Naive B cell (primary cell): Measurements from ENCODE around the gene MPHOSPH9. TPM values are rescaled to one million over a fixed set of nuclear protein-coding genes. Genes with fewer than 3 reads are reported as not detected.
A peak's percentile ranks its signal among the peaks of the same experiment; 100 is the strongest.

Experiments
- ATAC-seq, 2 donors: fragments of 150-1000 bp; cut with Tn5 transposase; 2 replicates each; pipeline ENCODE4 v1.10.0; 2021; ENCODE audit warnings: low read depth in 2 of 2, mild to moderate bottlenecking in 2 of 2, moderate library complexity in 2 of 2
- DNase-seq: peaks from one replicate; pipeline ENCODE4 v3.0.0; 2022
- H3K27ac Mint-ChIP-seq, 6 donors: one replicate each; pipeline ENCODE4 v1.8.0; 2020 to 2022; ENCODE audit warnings: mild to moderate bottlenecking in 6 of 6, mixed read lengths in 6 of 6, moderate library complexity in 5 of 6, inconsistent platforms in 2 of 6
- H3K27me3 Mint-ChIP-seq, 3 donors: one replicate each; pipeline ENCODE4 v1.8.0; 2021 to 2022; ENCODE audit warnings: mixed read lengths in 3 of 3, mild to moderate bottlenecking in 1 of 3
- H3K36me3 Mint-ChIP-seq, 2 donors: one replicate each; pipeline ENCODE4 v1.8.0; 2020 to 2022; ENCODE audit warnings: mixed read lengths in 2 of 2, inconsistent platforms in 1 of 2, mild to moderate bottlenecking in 1 of 2
- H3K4me1 Mint-ChIP-seq, 3 donors: one replicate each; pipeline ENCODE4 v1.8.0; 2020 to 2022; ENCODE audit warnings: mixed read lengths in 3 of 3, inconsistent platforms in 1 of 3, mild to moderate bottlenecking in 1 of 3, moderate library complexity in 1 of 3
- H3K4me3 Mint-ChIP-seq, 8 donors: one replicate each; pipeline ENCODE4 v1.8.0; 2020 to 2022; ENCODE audit warnings: mild to moderate bottlenecking in 8 of 8, mixed read lengths in 8 of 8, moderate library complexity in 8 of 8, inconsistent platforms in 2 of 8
- H3K9me3 Mint-ChIP-seq, 7 donors: one replicate each; pipeline ENCODE4 v1.8.0; 2020 to 2022; ENCODE audit warnings: mixed read lengths in 7 of 7, mild to moderate bottlenecking in 5 of 7, inconsistent platforms in 2 of 7, moderate library complexity in 1 of 7
- polyA plus RNA-seq, 6 donors: library from polyadenylated mRNA; unstranded; fragments of 300-500 nt; fragmentation: Illumina TruSeq; gene quantifications; one replicate each; pipeline ENCODE4 v1.2.3, GENCODE V29; 2021; ENCODE audit warnings: low read depth in 6 of 6

MPHOSPH9 gene
- polyA plus RNA-seq, result 10 to 100 TPM; 20.2 to 33.6 (median 28.6) TPM

- Mint-ChIP-seq H3K4me1 (peaks cover 40 to 69% (median 65%) of the 10 kb centered on the region in 3 donors), H3K27me3 (no peaks in the 10 kb centered on the region), H3K36me3 (peaks cover 0 to 5% of the 10 kb centered on the region in 2 donors), H3K9me3 (no peaks in the 10 kb centered on the region), H3K27ac (peak within 1 kb of the TSS; percentile 96 to 99 (median 99)), H3K4me3 (peak within 1 kb of the TSS; percentile 90 to 100 (median 100))
- peak; percentile 85 to 87 for ATAC-seq
- peak; percentile 100 for DNase-seq
Measured at GRCh38 chr12:123232807-123233504, at the start of gene MPHOSPH9, which contains the start of gene MTRFR. TSS of gene MPHOSPH9 (minus strand) at chr12:123233141. CDS start at chr12:123230364, 2,777 bp downstream. TSS of gene MTRFR (plus strand) at chr12:123233436. CDS start at chr12:123253675, 20,239 bp downstream.

- Mint-ChIP-seq H3K27ac (peak overlapping the region in 1 of 6 donors; percentile 77), H3K4me1 (peaks cover 7 to 13% (median 7%) of the 10 kb centered on the region in 3 donors), H3K4me3 (no peak overlapping the region), H3K36me3 (no peaks in the 10 kb centered on the region), H3K27me3 (no peaks in the 10 kb centered on the region), H3K9me3 (no peaks in the 10 kb centered on the region)
- ATAC-seq, result no peak
- DNase-seq, result no peak
Measured at GRCh38 chr12:123282111-123282510, 49.2 kb upstream of the MPHOSPH9 start.

- ATAC-seq (no peak), DNase-seq (no peak)
- H3K27me3 Mint-ChIP-seq, result no peaks in the 10 kb centered on the region
- H3K4me1 Mint-ChIP-seq, result peaks cover 7 to 13% (median 7%) of the 10 kb centered on the region in 3 donors
- H3K36me3 Mint-ChIP-seq, result no peaks in the 10 kb centered on the region
- peak overlapping the region in 1 of 6 donors; percentile 2 for H3K27ac Mint-ChIP-seq
- H3K4me3 Mint-ChIP-seq, result no peak overlapping the region
- no peaks in the 10 kb centered on the region for H3K9me3 Mint-ChIP-seq
Measured at GRCh38 chr12:123280971-123281370, 48.0 kb upstream of the MPHOSPH9 start.

- peaks cover 7 to 13% (median 7%) of the 10 kb centered on the region in 3 donors for H3K4me1 Mint-ChIP-seq
- H3K9me3 Mint-ChIP-seq, result no peaks in the 10 kb centered on the region
- H3K27me3 Mint-ChIP-seq, result no peaks in the 10 kb centered on the region
- H3K36me3 Mint-ChIP-seq, result no peaks in the 10 kb centered on the region
- H3K4me3 Mint-ChIP-seq, result peak overlapping the region in 1 of 8 donors; percentile 14
- peak; percentile 96 to 98 for ATAC-seq
- DNase-seq, result peak; percentile 53
- peak overlapping the region in 5 of 6 donors; percentile 3 to 93 (median 89) for H3K27ac Mint-ChIP-seq
Measured at GRCh38 chr12:123278101-123278627, 45.2 kb upstream of the MPHOSPH9 start.

- ATAC-seq, result no peak
- H3K4me3 Mint-ChIP-seq, result peak overlapping the region in 7 of 8 donors; percentile 15 to 90 (median 77)
- peak overlapping the region in 2 of 6 donors; percentile 51 to 56 for H3K27ac Mint-ChIP-seq
- DNase-seq, result no peak
- no peaks in the 10 kb centered on the region for H3K27me3 Mint-ChIP-seq
- H3K36me3 Mint-ChIP-seq, result no peaks in the 10 kb centered on the region
- no peaks in the 10 kb centered on the region for H3K9me3 Mint-ChIP-seq
- peaks cover 20 to 32% (median 28%) of the 10 kb centered on the region in 3 donors for H3K4me1 Mint-ChIP-seq
Measured at GRCh38 chr12:123273166-123273565, 40.2 kb upstream of the MPHOSPH9 start.

GRCh38 chr12:123271001-123271668 is 38.2 kb upstream of the MPHOSPH9 start:
- DNase-seq (peak; percentile 69), ATAC-seq (peak; percentile 70 to 75)
- peak overlapping the region in 1 of 8 donors; percentile 85 for H3K4me3 Mint-ChIP-seq
- H3K27me3 Mint-ChIP-seq, result no peaks in the 10 kb centered on the region
- H3K36me3 Mint-ChIP-seq, result no peaks in the 10 kb centered on the region
- H3K4me1 Mint-ChIP-seq, result peaks cover 25 to 38% (median 30%) of the 10 kb centered on the region in 3 donors
- H3K9me3 Mint-ChIP-seq, result no peaks in the 10 kb centered on the region
- H3K27ac Mint-ChIP-seq, result no peak overlapping the region

GRCh38 chr12:123270214-123271000 is 37.5 kb upstream of the MPHOSPH9 start:
- ATAC-seq, result no peak

GRCh38 chr12:123269896-123270213 is 36.9 kb upstream of the MPHOSPH9 start:
- Mint-ChIP-seq H3K36me3 (no peaks in the 10 kb centered on the region), H3K4me1 (peaks cover 25 to 38% (median 30%) of the 10 kb centered on the region in 3 donors), H3K27me3 (no peaks in the 10 kb centered on the region), H3K27ac (peak overlapping the region in 4 of 6 donors; percentile 33 to 79 (median 54)), H3K4me3 (peak overlapping the region; percentile 77 to 94 (median 86)), H3K9me3 (no peaks in the 10 kb centered on the region)
- ATAC-seq (peak; percentile 10 to 22), DNase-seq (peak; percentile 15)

More at GRCh38 chr12:123270214-123271000, 37.5 kb upstream of the MPHOSPH9 start:
- H3K27me3 Mint-ChIP-seq, result no peaks in the 10 kb centered on the region
- H3K9me3 Mint-ChIP-seq, result no peaks in the 10 kb centered on the region
- H3K4me3 Mint-ChIP-seq, result peak overlapping the region; percentile 77 to 94 (median 86)
- H3K36me3 Mint-ChIP-seq, result no peaks in the 10 kb centered on the region
- no peak for DNase-seq
- H3K4me1 Mint-ChIP-seq, result peaks cover 25 to 38% (median 30%) of the 10 kb centered on the region in 3 donors
- H3K27ac Mint-ChIP-seq, result peak overlapping the region in 3 of 6 donors; percentile 33 to 79 (median 74)

GRCh38 chr12:123269395-123269892 is 36.5 kb upstream of the MPHOSPH9 start:
- H3K27me3 Mint-ChIP-seq, result no peaks in the 10 kb centered on the region
- H3K4me3 Mint-ChIP-seq, result peak overlapping the region; percentile 77 to 94 (median 86)
- H3K9me3 Mint-ChIP-seq, result no peaks in the 10 kb centered on the region
- DNase-seq, result peak; percentile 43
- ATAC-seq, result peak; percentile 49 to 52
- H3K27ac Mint-ChIP-seq, result peak overlapping the region in 4 of 6 donors; percentile 33 to 68 (median 52)
- peaks cover 25 to 38% (median 30%) of the 10 kb centered on the region in 3 donors for H3K4me1 Mint-ChIP-seq
- no peaks in the 10 kb centered on the region for H3K36me3 Mint-ChIP-seq

- H3K36me3 Mint-ChIP-seq, result no peaks in the 10 kb centered on the region
Measured at GRCh38 chr12:123268850-123269249, 35.9 kb upstream of the MPHOSPH9 start.

GRCh38 chr12:123267991-123268843 is 35.3 kb upstream of the MPHOSPH9 start:
- Mint-ChIP-seq H3K27ac (peak overlapping the region in 3 of 6 donors; percentile 75 to 86 (median 75)), H3K36me3 (no peaks in the 10 kb centered on the region)

More at GRCh38 chr12:123268850-123269249, 35.9 kb upstream of the MPHOSPH9 start:
- H3K9me3 Mint-ChIP-seq, result no peaks in the 10 kb centered on the region
- peak overlapping the region in 1 of 6 donors; percentile 59 for H3K27ac Mint-ChIP-seq
- peak overlapping the region; percentile 77 to 92 (median 86) for H3K4me3 Mint-ChIP-seq
- peaks cover 25 to 38% (median 30%) of the 10 kb centered on the region in 3 donors for H3K4me1 Mint-ChIP-seq
- no peak for DNase-seq
- ATAC-seq, result no peak
- H3K27me3 Mint-ChIP-seq, result no peaks in the 10 kb centered on the region

More at GRCh38 chr12:123267991-123268843, 35.3 kb upstream of the MPHOSPH9 start:
- peak; percentile 15 for DNase-seq
- Mint-ChIP-seq H3K27me3 (no peaks in the 10 kb centered on the region), H3K4me3 (peak overlapping the region; percentile 77 to 87 (median 84)), H3K4me1 (peaks cover 25 to 38% (median 30%) of the 10 kb centered on the region in 3 donors), H3K9me3 (no peaks in the 10 kb centered on the region)
- no peak for ATAC-seq
